ENCODE results near the gene KCTD13.

GRCh38 chr16:29862383-29862883, 63.6 kb downstream of the KCTD13 start:
- TF ChIP-seq POLR2AphosphoS5 (IDR thresholded peaks at IDR 0.05; ENCODE audit: borderline replicate concordance, low read depth, low read length) (no peak), EZH2 (IDR thresholded peaks at IDR 0.05) (no peak)
